ENCODE results near the gene APPBP2. TPM values are rescaled to one million over a fixed set of nuclear protein-coding genes. Genes with fewer than 3 reads are reported as not detected.
"Not testable (repeated sequence)": the region's sequence is repeated elsewhere in the genome, so short reads cannot be mapped to it uniquely, and the experiment has no call there.

The APPBP2 gene
- total RNA-seq, 1 donor from 2014 or later: 48.0 TPM

DNA sequence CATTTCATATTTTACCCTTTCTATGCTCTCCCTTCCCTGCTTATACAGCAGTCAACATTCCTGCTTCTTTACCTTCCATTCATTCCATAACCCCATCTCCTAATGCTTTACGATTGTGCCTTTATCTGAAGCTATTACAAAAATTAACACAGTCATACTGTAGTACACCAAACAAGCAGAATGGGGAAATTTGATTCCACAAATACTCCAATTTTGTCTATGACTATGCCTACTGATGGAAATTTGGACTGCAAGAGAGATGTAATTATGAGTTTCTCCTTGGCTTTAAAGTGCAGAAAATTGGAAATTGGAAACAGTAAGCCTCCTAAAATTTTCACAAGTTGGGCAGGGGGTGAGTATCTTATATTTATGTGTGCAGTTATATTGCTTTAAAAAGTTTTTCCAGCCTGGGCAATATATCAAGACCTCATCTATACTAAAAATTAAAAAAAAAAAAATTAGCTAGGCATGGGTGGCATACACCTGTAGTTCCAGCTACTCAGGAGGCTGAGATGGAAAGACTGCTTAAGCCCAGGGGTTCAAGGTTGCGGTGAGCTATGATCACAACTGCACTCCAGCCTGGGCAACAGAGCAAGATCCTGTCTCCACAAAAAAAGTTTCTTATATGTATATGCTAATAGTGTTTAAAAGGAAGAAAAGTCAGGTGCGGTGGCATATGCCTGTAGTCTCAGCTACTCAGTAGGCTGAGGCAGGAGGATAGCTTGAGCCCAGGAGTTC lies 3.0 kb downstream of the APPBP2 start:
- peak overlapping the region; percentile 50 for H3K4me3 Mint-ChIP-seq
- no peak overlapping the region for H2AFZ ChIP-seq (replicated peaks)

GRCh38 chr17:60519795-60520194 lies 6.2 kb downstream of the APPBP2 start:
- H3K9me3 Mint-ChIP-seq: no peaks in the 10 kb centered on the region
- H3K36me3 ChIP-seq: no peaks in the 10 kb centered on the region
- H4K20me1 ChIP-seq (ENCODE audit: low read depth): peaks cover 66% of the 10 kb centered on the region
- peaks cover 15% of the 10 kb centered on the region for H3K4me1 ChIP-seq
- H3K27me3 Mint-ChIP-seq (ENCODE audit: insufficient read depth, low read depth): no peaks in the 10 kb centered on the region
- no peak overlapping the region for H3K4me2 ChIP-seq
- no peak overlapping the region for H3K9ac ChIP-seq
- H3K27ac ChIP-seq: no peak overlapping the region
- no peaks in the 10 kb centered on the region for H3K9me3 ChIP-seq (ENCODE audit: low read depth)
- no peak overlapping the region for H3K4me3 Mint-ChIP-seq
- no peak overlapping the region for H3K4me3 ChIP-seq
- no peak overlapping the region for H2AFZ ChIP-seq (replicated peaks)
- H3K36me3 Mint-ChIP-seq: peaks cover 18% of the 10 kb centered on the region
- no peaks in the 10 kb centered on the region for H3K27me3 ChIP-seq
- DNase-seq (ENCODE audit: low spot score): no peak
- peaks cover 17% of the 10 kb centered on the region for H3K4me1 Mint-ChIP-seq
- no peaks in the 10 kb centered on the region for H3F3A ChIP-seq (ENCODE audit: low read depth)
- H3K27ac Mint-ChIP-seq: no peak overlapping the region
- TF ChIP-seq, protein P1, sequence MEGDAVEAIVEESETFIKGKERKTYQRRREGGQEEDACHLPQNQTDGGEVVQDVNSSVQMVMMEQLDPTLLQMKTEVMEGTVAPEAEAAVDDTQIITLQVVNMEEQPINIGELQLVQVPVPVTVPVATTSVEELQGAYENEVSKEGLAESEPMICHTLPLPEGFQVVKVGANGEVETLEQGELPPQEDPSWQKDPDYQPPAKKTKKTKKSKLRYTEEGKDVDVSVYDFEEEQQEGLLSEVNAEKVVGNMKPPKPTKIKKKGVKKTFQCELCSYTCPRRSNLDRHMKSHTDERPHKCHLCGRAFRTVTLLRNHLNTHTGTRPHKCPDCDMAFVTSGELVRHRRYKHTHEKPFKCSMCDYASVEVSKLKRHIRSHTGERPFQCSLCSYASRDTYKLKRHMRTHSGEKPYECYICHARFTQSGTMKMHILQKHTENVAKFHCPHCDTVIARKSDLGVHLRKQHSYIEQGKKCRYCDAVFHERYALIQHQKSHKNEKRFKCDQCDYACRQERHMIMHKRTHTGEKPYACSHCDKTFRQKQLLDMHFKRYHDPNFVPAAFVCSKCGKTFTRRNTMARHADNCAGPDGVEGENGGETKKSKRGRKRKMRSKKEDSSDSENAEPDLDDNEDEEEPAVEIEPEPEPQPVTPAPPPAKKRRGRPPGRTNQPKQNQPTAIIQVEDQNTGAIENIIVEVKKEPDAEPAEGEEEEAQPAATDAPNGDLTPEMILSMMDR (IDR thresholded peaks at IDR 0.05): no peak
- no peak for TF ChIP-seq EZH2 (IDR thresholded peaks at IDR 0.05)
- no peak for TF ChIP-seq EZH2phosphoT487 (IDR thresholded peaks at IDR 0.05)
- peaks cover 98% of the 10 kb centered on the region for H3K79me2 ChIP-seq (ENCODE audit: low read depth)

More for the DNA sequence above, 3.0 kb downstream of the APPBP2 start:
- no peaks in the 10 kb centered on the region for H3K9me3 Mint-ChIP-seq
- peaks cover 55% of the 10 kb centered on the region for H4K20me1 ChIP-seq (ENCODE audit: low read depth)
- H3K27me3 ChIP-seq: no peaks in the 10 kb centered on the region
- H3K4me2 ChIP-seq: peak overlapping the region; percentile 97
- TF ChIP-seq EZH2phosphoT487 (IDR thresholded peaks at IDR 0.05): no peak
- TF ChIP-seq EZH2 (IDR thresholded peaks at IDR 0.05): no peak
- TF ChIP-seq, protein P1 (IDR thresholded peaks at IDR 0.05): no peak
- H3K27ac Mint-ChIP-seq: no peak overlapping the region
- no peak overlapping the region for H3K27ac ChIP-seq
- DNase-seq (ENCODE audit: low spot score): no peak
- H3K4me3 ChIP-seq: peak overlapping the region; percentile 96
- H3K4me1 ChIP-seq: peaks cover 15% of the 10 kb centered on the region
- peaks cover 3% of the 10 kb centered on the region for H3F3A ChIP-seq (ENCODE audit: low read depth)
- H3K27me3 Mint-ChIP-seq (ENCODE audit: insufficient read depth, low read depth): no peaks in the 10 kb centered on the region
- no peak overlapping the region for H3K9ac ChIP-seq
- no peaks in the 10 kb centered on the region for H3K36me3 ChIP-seq
- H3K9me3 ChIP-seq (ENCODE audit: low read depth): no peaks in the 10 kb centered on the region
- H3K79me2 ChIP-seq (ENCODE audit: low read depth): peaks cover 98% of the 10 kb centered on the region
- H3K36me3 Mint-ChIP-seq: peaks cover 11% of the 10 kb centered on the region
- H3K4me1 Mint-ChIP-seq: peaks cover 17% of the 10 kb centered on the region

DNA sequence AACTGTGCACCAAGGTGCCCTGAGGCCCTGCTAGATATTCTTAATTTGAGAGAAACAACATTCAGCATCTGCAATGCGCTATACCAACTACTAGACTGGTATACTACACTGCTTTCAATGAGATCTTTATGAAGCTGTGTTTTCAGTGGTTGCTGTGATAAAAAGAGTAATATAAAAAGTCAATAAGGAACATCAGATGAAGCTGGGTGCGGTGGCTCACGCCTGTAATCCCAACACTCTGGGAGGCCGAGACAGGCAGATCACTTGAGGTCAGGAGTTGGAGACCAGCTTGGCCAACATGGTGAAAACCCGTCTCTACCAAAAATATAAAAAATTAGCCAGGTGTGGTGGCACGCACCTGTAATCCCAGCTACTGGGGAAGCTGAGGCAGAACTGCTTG lies 10.4 kb downstream of the APPBP2 start:
- not testable (repeated sequence) for H3K9me3 ChIP-seq (ENCODE audit: low read depth); H3K4me2 ChIP-seq; H3K4me1 Mint-ChIP-seq; H3K4me3 Mint-ChIP-seq; H3K27me3 Mint-ChIP-seq (ENCODE audit: insufficient read depth, low read depth); H3K36me3 ChIP-seq; H3K4me3 ChIP-seq; H3K4me1 ChIP-seq; H3F3A ChIP-seq (ENCODE audit: low read depth); H3K27ac Mint-ChIP-seq; H3K27ac ChIP-seq; H3K9me3 Mint-ChIP-seq; H2AFZ ChIP-seq (replicated peaks); H3K9ac ChIP-seq; DNase-seq (ENCODE audit: low spot score); H3K27me3 ChIP-seq
- H3K79me2 ChIP-seq (ENCODE audit: low read depth): peaks cover 98% of the 10 kb centered on the region
- H4K20me1 ChIP-seq (ENCODE audit: low read depth): peaks cover 33% of the 10 kb centered on the region
- peaks cover 24% of the 10 kb centered on the region for H3K36me3 Mint-ChIP-seq

- peaks cover 22% of the 10 kb centered on the region for H3K36me3 Mint-ChIP-seq
- H3K9ac ChIP-seq; H2AFZ ChIP-seq (replicated peaks); H3F3A ChIP-seq (ENCODE audit: low read depth); H3K9me3 Mint-ChIP-seq; DNase-seq (ENCODE audit: low spot score); H3K27ac ChIP-seq; H3K4me1 Mint-ChIP-seq; H3K4me3 Mint-ChIP-seq; H3K4me3 ChIP-seq; H3K27me3 ChIP-seq; H3K9me3 ChIP-seq (ENCODE audit: low read depth); H3K36me3 ChIP-seq; H3K4me1 ChIP-seq; H3K4me2 ChIP-seq; H3K27ac Mint-ChIP-seq; H3K27me3 Mint-ChIP-seq (ENCODE audit: insufficient read depth, low read depth): not testable (repeated sequence)
- peaks cover 98% of the 10 kb centered on the region for H3K79me2 ChIP-seq (ENCODE audit: low read depth)
- peaks cover 33% of the 10 kb centered on the region for H4K20me1 ChIP-seq (ENCODE audit: low read depth)
Measured at GRCh38 chr17:60515199-60515598, 10.8 kb downstream of the APPBP2 start.

Data from neural progenitor cell (in vitro differentiated cells).